HepG2 (cell line): Measurements from ENCODE around the gene TET2. TPM values are rescaled to one million over a fixed set of nuclear protein-coding genes. Genes with fewer than 3 reads are reported as not detected.

Experiments
- ATAC-seq: fragments of 200-7000 bp; cut with Tn5 transposase; 3 replicates; pipeline ENCODE4 v1.9.1; 2020; ENCODE audit warnings: mild to moderate bottlenecking, moderate library complexity
- BruUV-seq: library from RNA; stranded (reverse); fragments of 400-500 nt; replicated peaks from 2 replicates; lab custom pipeline; 2021; lab: Mats Ljungman, UMichigan
- CTCF ChIA-PET: fragments of 300-600 bp; formaldehyde crosslinking; extraction: SDS; loops from one replicate; lab custom pipeline; 2021; ENCODE audit warnings: low total read pairs, inconsistent platforms, low intra/inter-chr PET ratio; lab: Yijun Ruan, JAX
- POLR2A ChIA-PET: fragments of 350-600 bp; sonication (Branson Sonifier 250); formaldehyde crosslinking; loops from one replicate; lab custom pipeline; 2020; ENCODE audit warnings: antibody characterized with exemption, inconsistent platforms; lab: Yijun Ruan, JAX
- DNase-seq: peaks from one replicate; pipeline ENCODE4 v3.0.0-alpha.2; 2015; ENCODE audit warnings: low spot score
- FAIRE-seq: peaks from 3 replicates; lab custom pipeline; 2011; peaks lifted over from hg19 to GRCh38; lab: Jason Lieb, UNC
- H2AFZ ChIP-seq: one replicate; pipeline ENCODE4 v1.6.1; 2011; ENCODE audit warnings: low read length, inconsistent platforms
- H3K27ac ChIP-seq: fragments of 300-600 bp; 3 replicates; pipeline ENCODE4 v1.8.0; 2011; ENCODE audit warnings: mixed run types, mild to moderate bottlenecking, mixed read lengths, low read length, inconsistent platforms; ENCODE audit not compliant: insufficient read depth; ENCODE audit errors: extremely low read length
- H3K27me3 ChIP-seq, 2 experiments: fragments of 200-600 bp in 1 of 2; 2 replicates in 1 of 2; 3 replicates in 1 of 2; pipeline versions ENCODE4 v1.6.0 to v1.8.0; 2011; ENCODE audit warnings: low read length in 2 of 2, mild to moderate bottlenecking in 2 of 2, moderate library complexity in 2 of 2, inconsistent platforms in 1 of 2; ENCODE audit not compliant: insufficient read depth in 2 of 2, control insufficient read depth in 1 of 2
- H3K36me3 ChIP-seq, 2 experiments: fragments of 200-600 bp in 1 of 2; replicated peaks in 1 of 2; 2 replicates in 1 of 2; 3 replicates in 1 of 2; pipeline versions ENCODE4 v1.5.1 to v1.8.0; 2011; ENCODE audit warnings: low read length in 2 of 2, inconsistent platforms in 1 of 2; ENCODE audit not compliant: insufficient read depth in 2 of 2, control insufficient read depth in 1 of 2
- H3K4me1 ChIP-seq: 2 replicates; pipeline ENCODE4 v1.5.1; 2012; ENCODE audit warnings: low read length, inconsistent platforms; ENCODE audit not compliant: insufficient read depth
- H3K4me2 ChIP-seq: 2 replicates; pipeline ENCODE4 v1.6.0; 2011; ENCODE audit warnings: low read depth, low read length, inconsistent platforms
- H3K4me3 ChIP-seq, 3 experiments: fragments of 200-600 bp in 1 of 3; sonication (generic), shearing (Covaris generic) in 1 of 3; replicated peaks in 1 of 3; 2 replicates each; pipeline ENCODE4 v1.5.1; 2011 to 2016; ENCODE audit warnings: low read length in 3 of 3, inconsistent platforms in 2 of 3, low read depth in 2 of 3, mild to moderate bottlenecking in 2 of 3, control low read depth in 1 of 3, mixed read lengths in 1 of 3; ENCODE audit not compliant: insufficient read depth in 1 of 3
- H3K79me2 ChIP-seq: one replicate; pipeline ENCODE4 v1.6.1; 2011; ENCODE audit warnings: low read length, inconsistent platforms; ENCODE audit not compliant: insufficient read depth
- H3K9ac ChIP-seq: 2 replicates; pipeline ENCODE4 v1.6.0; 2011; ENCODE audit warnings: mild to moderate bottlenecking, low read depth, low read length, inconsistent platforms; ENCODE audit not compliant: insufficient read depth
- H3K9me3 ChIP-seq: 2 replicates; pipeline ENCODE4 v1.5.1; 2012; ENCODE audit warnings: mild to moderate bottlenecking, low read length
- H4K20me1 ChIP-seq: 2 replicates; pipeline ENCODE4 v1.6.0; 2011; ENCODE audit warnings: inconsistent platforms, mild to moderate bottlenecking, low read length, moderate library complexity; ENCODE audit not compliant: insufficient read depth
- BCLAF1 ChIP-seq: fragments of 450-650 bp; IDR thresholded peaks from 2 replicates; pipeline ENCODE4 v1.6.1; 2017; ENCODE audit warnings: mild to moderate bottlenecking
- BRD4 ChIP-seq: sonication (generic); formaldehyde crosslinking; IDR thresholded peaks from 2 replicates; pipeline ENCODE4 v1.4.0; 2020; ENCODE audit warnings: missing genetic modification reagents
- CAMTA2 ChIP-seq: sonication (generic); formaldehyde crosslinking; IDR thresholded peaks from 2 replicates; pipeline ENCODE4 v1.4.0; 2020; ENCODE audit warnings: mild to moderate bottlenecking, missing genetic modification reagents, borderline replicate concordance
- CREBL2 ChIP-seq: sonication (generic); formaldehyde crosslinking; IDR thresholded peaks from 2 replicates; pipeline ENCODE4 v1.8.1; 2023; ENCODE audit warnings: missing genetic modification reagents, mild to moderate bottlenecking, borderline replicate concordance
- DR1 ChIP-seq: sonication (generic); formaldehyde crosslinking; IDR thresholded peaks from 2 replicates; pipeline ENCODE4 v1.8.0; 2021; ENCODE audit warnings: mild to moderate bottlenecking, missing genetic modification reagents, inconsistent platforms
- FOXP4 ChIP-seq: sonication (generic); formaldehyde crosslinking; IDR thresholded peaks from 2 replicates; pipeline ENCODE4 v1.4.0; 2020; ENCODE audit warnings: missing genetic modification reagents
- GATAD1 ChIP-seq: IDR thresholded peaks from 2 replicates; pipeline ENCODE4 v1.6.1; 2016; ENCODE audit warnings: missing genetic modification reagents, missing compliant biosample characterization
- JUN ChIP-seq: sonication (generic); formaldehyde crosslinking; IDR thresholded peaks from 2 replicates; pipeline ENCODE4 v1.4.0; 2020; ENCODE audit warnings: mild to moderate bottlenecking, missing genetic modification reagents
- KDM1A ChIP-seq: IDR thresholded peaks from 2 replicates; pipeline ENCODE4 v1.6.1; 2016; ENCODE audit warnings: missing compliant biosample characterization
- MAFG ChIP-seq: sonication (generic); formaldehyde crosslinking; IDR thresholded peaks from 2 replicates; pipeline ENCODE4 v1.5.1; 2020; ENCODE audit warnings: mild to moderate bottlenecking, missing genetic modification reagents
- MBD4 ChIP-seq: IDR thresholded peaks from 2 replicates; pipeline ENCODE4 v1.6.1; 2012; ENCODE audit warnings: low read length, inconsistent platforms, borderline replicate concordance
- NFE2L2 ChIP-seq: fragments of 150-350 bp; IDR thresholded peaks from 2 replicates; pipeline ENCODE4 v1.6.1; 2014; ENCODE audit warnings: low read length
- YEATS2 ChIP-seq: sonication (generic); formaldehyde crosslinking; IDR thresholded peaks from 2 replicates; pipeline ENCODE4 v1.4.0; 2020; ENCODE audit warnings: missing genetic modification reagents, borderline replicate concordance
- ZNF230 ChIP-seq: sonication (generic); formaldehyde crosslinking; IDR thresholded peaks from 2 replicates; pipeline ENCODE4 v1.4.0; 2020; ENCODE audit warnings: mild to moderate bottlenecking, missing genetic modification reagents
- ZNF672 ChIP-seq: sonication (generic); formaldehyde crosslinking; IDR thresholded peaks from 2 replicates; pipeline ENCODE4 v1.8.1; 2022; ENCODE audit warnings: missing genetic modification reagents
- ZNF678 ChIP-seq: sonication (generic); formaldehyde crosslinking; IDR thresholded peaks from 2 replicates; pipeline ENCODE4 v1.4.0; 2020; ENCODE audit warnings: mild to moderate bottlenecking, missing genetic modification reagents
- ZNF781 ChIP-seq: sonication (generic); formaldehyde crosslinking; IDR thresholded peaks from 2 replicates; pipeline ENCODE4 v1.5.1; 2020; ENCODE audit warnings: borderline replicate concordance, mild to moderate bottlenecking, missing genetic modification reagents; ENCODE audit errors: not compliant biosample characterization
- ZNF850 ChIP-seq: sonication (generic); formaldehyde crosslinking; conservative IDR thresholded peaks from 2 replicates; pipeline ENCODE4 v1.9.0; 2021; ENCODE audit warnings: mild to moderate bottlenecking, missing genetic modification reagents
- WGBS: methylation state at CpG from one replicate; pipeline ENCODE4 v1.1.6; 2017; ENCODE audit warnings: low lambda C conversion rate; 5-methylcytosine and 5-hydroxymethylcytosine counted together
- in situ Hi-C: cut with HindIII; loops from 2 replicates; pipeline ENCODE4 v1.10.0; 2017; ENCODE audit warnings: low pct_unique_long_range_greater_than_20kb; ENCODE audit not compliant: extremely low pct_ligation_motif_present
- intact Hi-C: fragments of 100-400 bp; cut with micrococcal nuclease; formaldehyde crosslinking; loops from one replicate; pipeline ENCODE4 v1.10.0; 2022; ENCODE audit not compliant: unreplicated experiment
- polyA plus RNA-seq, 8 experiments: library from polyadenylated mRNA; depleted of rRNA in 3 of 8; stranded (reverse) in 7 of 8; unstranded in 1 of 8; fragments of >200 nt; fragmentation: Illumina TruSeq in 4 of 8; extraction: Trizol in 4 of 8; gene quantifications; 2 replicates each; pipeline versions ENCODE4 v1.2.1 to v1.2.3, GENCODE V29; 2011 to 2016; ENCODE audit warnings: low read depth in 4 of 8, missing spikeins in 1 of 8, mixed read lengths in 1 of 8; ENCODE audit not compliant: insufficient read depth in 1 of 8
- total RNA-seq, 5 experiments: library from RNA; depleted of rRNA; stranded (reverse); fragments of >200 nt; fragmentation: Illumina TruSeq; extraction: Trizol; gene quantifications; 2 replicates each; pipeline ENCODE4 v1.2.3, GENCODE V29; 2016; ENCODE audit warnings: low read depth in 1 of 5
- TF ChIP-seq, protein P1 (sequence below): sonication (generic); IDR thresholded peaks from 2 replicates; pipeline ENCODE4 v1.6.1; 2016; ENCODE audit warnings: low read depth, borderline replicate concordance

The TET2 gene
- total and polyA plus RNA-seq, 2 of the 13 experiments (the other 11 are each of a cell fraction or from before 2014, with no cell fraction given) = 4.7 to 4.8 TPM

DNA sequence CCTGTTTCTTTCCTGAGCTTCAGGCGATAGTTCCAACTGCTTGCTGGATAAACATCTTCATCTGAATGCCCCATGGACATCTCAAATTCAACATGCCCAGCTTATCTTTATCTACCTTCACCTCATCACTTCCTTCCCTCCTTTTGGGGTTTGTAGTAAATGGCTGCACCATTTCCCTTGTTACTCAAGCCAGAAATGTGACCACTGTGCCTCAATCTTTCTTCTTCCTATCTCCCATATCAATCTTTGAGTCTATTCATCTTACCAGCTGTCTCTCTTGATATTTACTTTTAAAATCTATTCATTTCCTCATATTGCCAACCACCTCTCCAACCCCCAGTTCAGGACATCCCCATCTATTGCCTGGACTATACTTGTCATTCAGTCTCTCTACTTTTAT is 171.8 kb downstream of the TET2 start:
- Histone ChIP-seq H2AFZ (no peak overlapping the region), H3K4me2 (no peak overlapping the region), H4K20me1 (no peaks in the 10 kb centered on the region), H3K9ac (no peak overlapping the region), H3K4me1 (no peaks in the 10 kb centered on the region), H3K9me3 (no peaks in the 10 kb centered on the region), H3K79me2 (no peaks in the 10 kb centered on the region), H3K27me3 (no peaks in the 10 kb centered on the region), H3K4me3 (no peak overlapping the region), H3K27ac (no peak overlapping the region), H3K36me3 (no peaks in the 10 kb centered on the region)
- no TSS peak for BruUV-seq
- no peak for TF ChIP-seq YEATS2 (CRISPR knock-in tag)
- no peak for TF ChIP-seq ZNF230
- TF ChIP-seq FOXP4 (CRISPR knock-in tag) = no peak
- no peak for TF ChIP-seq ZNF850 (CRISPR knock-in tag)
- TF ChIP-seq NFE2L2 = no peak
- TF ChIP-seq BCLAF1 = no peak
- no peak for TF ChIP-seq ZNF672 (CRISPR knock-in tag)
- TF ChIP-seq MBD4 = no peak
- TF ChIP-seq CREBL2 (CRISPR knock-in tag) = no peak
- no peak for TF ChIP-seq BRD4 (CRISPR knock-in tag)
- no peak for TF ChIP-seq DR1 (CRISPR knock-in tag)
- no peak for TF ChIP-seq CAMTA2
- no peak for TF ChIP-seq ZNF781 (CRISPR knock-in tag)
- no peak for TF ChIP-seq MAFG (CRISPR knock-in tag)
- no peak for TF ChIP-seq GATAD1 (CRISPR knock-in tag)
- no peak for TF ChIP-seq KDM1A (CRISPR knock-in tag)
- TF ChIP-seq, protein P1, sequence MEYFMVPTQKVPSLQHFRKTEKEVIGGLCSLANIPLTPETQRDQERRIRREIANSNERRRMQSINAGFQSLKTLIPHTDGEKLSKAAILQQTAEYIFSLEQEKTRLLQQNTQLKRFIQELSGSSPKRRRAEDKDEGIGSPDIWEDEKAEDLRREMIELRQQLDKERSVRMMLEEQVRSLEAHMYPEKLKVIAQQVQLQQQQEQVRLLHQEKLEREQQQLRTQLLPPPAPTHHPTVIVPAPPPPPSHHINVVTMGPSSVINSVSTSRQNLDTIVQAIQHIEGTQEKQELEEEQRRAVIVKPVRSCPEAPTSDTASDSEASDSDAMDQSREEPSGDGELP = no peak
- TF ChIP-seq JUN (CRISPR knock-in tag) = no peak
- TF ChIP-seq ZNF678 (CRISPR knock-in tag) = no peak
- DNase-seq (no peak), ATAC-seq (no peak), FAIRE-seq (no peak)
- intact Hi-C loops = no loop called here
- in situ Hi-C loops = no loop called here
- POLR2A ChIA-PET = no interaction called here
- CTCF ChIA-PET = no interaction called here
- 50% methylated on average over 1 of the region's 1 CpG for WGBS
